Midbrain (tissue), 1 donor: ENCODE measurements around the gene PROSER2.

Experiments used
- DNase-seq: peaks from one replicate; lab custom pipeline; 2025; lab: John Stamatoyannopoulos, UW

PROSER2 gene

DNA sequence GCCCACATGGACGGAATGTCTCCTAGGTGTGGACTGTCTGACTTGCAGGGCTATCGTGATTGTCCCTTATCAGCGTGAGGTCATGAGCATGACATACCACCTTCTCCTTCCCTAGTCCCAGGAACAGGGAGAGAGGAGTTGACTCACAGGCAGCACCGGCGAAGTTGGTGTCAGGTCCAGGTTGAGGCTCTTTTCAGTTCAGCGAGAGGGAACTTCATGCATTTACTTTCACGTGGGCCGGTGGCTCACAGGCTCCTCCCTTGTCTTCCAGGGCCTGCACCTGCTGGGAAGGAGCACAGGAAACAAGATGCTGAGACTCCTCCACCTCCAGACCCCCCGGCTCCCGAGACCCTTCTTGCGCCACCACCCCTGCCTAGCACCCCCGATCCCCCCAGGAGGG, 46.1 kb downstream of the PROSER2 start:
- no peak for DNase-seq

DNA sequence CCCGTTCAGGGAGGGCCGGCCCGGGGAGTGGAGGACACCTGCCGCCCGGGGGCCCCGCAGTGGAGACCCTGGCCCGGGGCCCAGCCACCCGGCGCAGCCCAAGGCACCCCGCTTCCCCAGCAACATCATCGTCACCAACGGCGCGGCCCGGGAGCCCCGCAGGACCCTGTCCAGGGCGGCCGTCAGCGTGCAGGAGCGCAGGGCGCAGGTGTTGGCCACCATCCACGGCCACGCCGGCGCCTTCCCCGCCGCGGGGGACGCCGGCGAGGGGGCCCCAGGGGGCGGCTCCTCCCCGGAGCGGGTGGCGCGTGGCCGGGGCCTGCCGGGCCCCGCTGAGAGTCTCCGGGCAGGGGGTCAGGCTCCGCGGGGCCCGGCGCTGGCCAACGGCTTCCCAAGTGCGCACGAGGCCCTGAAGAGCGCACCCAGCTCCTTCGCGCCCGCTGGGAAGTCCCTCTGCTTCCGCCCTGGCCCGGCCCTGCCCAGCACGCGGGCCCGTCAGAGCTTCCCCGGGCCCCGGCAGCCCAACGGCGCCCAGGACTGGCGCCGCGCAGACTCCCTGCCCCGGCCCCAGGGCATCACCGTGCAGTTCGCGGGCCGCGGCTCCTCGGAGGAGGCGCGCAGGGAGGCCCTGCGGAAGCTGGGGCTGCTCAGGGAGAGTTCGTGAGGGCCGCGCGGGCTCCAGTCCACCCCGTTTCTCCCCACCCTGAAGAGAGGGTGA, 46.7 kb downstream of the PROSER2 start:
- no peak for DNase-seq

DNA sequence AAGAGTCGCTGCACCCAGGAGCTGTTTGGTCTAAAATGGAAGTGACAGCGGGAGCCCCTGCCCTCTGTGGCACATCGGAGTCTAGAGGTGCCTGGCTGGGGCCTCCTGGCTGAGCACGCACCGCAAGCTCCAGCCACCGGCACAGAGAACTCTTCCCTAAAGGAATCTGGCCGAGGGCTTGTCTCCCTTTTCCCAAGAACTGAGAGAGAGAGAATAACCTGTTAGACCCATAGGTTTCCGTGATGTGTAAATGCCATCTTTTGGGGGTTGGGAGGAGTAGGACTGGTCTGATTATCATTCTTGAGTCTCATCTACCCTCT, 47.3 kb downstream of the PROSER2 start:
- DNase-seq = no peak

DNA sequence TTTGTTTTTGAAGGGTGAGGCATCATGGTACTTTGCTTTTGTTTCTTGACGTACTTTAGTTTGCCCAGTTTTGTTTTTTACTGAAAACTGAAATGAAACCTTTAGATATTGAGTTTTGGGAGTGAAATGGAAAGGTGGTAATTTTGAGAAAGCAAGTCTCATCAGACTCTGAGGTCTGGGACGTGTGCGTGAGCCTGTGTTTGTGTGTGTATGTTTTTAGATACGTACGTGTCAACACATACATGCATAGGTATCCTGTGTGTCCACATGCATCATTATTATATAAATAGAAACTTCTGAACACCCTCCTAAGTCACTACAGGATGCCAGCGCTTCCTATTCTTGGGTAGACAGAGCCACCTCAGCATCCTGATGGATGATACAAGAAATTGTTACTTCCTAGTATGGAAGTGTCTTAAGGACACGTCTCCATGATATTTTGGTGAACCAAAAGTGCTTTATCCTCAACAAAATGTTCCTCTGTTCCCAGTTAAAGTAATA, 47.8 kb downstream of the PROSER2 start:
- DNase-seq = no peak

DNA sequence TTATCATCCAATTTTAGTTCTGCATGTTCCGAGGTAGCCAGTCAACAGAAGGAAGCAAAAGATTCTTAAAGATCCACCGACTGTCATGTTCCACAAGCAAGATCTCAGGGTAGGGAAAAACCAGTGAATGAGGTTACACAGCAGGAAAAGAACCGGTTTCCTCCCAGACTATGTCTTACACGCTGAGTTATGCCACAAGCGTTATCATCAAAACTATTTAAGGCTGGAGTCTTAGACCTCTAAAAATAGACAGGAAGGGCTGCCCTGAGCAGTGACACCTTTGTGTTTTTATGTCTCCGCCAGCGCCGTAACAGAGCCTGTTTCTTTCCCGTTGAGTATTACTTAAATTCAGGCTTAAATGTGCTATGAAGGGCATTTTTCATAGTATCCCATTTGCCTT, 48.3 kb downstream of the PROSER2 start:
- DNase-seq = no peak

GRCh38 chr10:11874568-11875493, 51.7 kb downstream of the PROSER2 start:
- DNase-seq = no peak

GRCh38 chr10:11875494-11876281, 52.5 kb downstream of the PROSER2 start:
- no peak for DNase-seq

GRCh38 chr10:11876324-11876723, 53.2 kb downstream of the PROSER2 start:
- no peak for DNase-seq

- no peak for DNase-seq
Measured at GRCh38 chr10:11876805-11877590, 53.8 kb downstream of the PROSER2 start.

DNA sequence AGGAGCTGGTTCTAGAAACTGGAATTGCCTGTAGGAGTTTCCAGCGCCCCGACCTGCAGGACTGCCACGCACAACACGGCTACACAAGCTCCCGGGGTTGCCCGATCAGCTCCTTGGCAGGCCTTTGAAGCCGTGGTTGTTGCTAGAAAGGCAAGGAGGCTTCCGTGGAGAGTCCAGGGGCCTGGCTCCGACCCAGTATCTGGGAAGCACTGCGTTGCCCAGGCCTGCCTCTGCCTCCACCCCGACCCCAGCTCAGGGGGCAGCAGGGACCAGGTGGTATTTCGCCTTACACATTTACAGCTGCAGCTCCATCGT, 54.4 kb downstream of the PROSER2 start:
- no peak for DNase-seq

DNA sequence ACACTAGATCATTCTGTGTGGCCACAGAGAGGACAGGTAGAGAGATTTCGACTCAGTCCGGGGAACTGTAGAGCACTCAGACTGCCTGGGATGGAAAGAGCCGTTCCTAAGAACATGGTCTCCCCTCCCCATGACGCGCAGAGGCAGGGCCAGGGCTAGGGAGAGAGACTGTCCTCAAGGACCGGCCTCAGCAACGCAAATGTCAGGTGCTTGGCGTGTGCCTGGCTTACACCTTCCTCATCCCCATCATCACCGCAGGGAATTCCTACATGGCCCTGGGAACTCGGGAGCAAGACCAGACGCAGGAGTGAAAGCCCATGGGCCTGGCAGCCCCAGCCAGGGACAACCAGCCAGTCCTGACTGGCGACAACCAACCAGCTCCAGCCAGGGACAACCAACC, 55.6 kb downstream of the PROSER2 start:
- no peak for DNase-seq

DNA sequence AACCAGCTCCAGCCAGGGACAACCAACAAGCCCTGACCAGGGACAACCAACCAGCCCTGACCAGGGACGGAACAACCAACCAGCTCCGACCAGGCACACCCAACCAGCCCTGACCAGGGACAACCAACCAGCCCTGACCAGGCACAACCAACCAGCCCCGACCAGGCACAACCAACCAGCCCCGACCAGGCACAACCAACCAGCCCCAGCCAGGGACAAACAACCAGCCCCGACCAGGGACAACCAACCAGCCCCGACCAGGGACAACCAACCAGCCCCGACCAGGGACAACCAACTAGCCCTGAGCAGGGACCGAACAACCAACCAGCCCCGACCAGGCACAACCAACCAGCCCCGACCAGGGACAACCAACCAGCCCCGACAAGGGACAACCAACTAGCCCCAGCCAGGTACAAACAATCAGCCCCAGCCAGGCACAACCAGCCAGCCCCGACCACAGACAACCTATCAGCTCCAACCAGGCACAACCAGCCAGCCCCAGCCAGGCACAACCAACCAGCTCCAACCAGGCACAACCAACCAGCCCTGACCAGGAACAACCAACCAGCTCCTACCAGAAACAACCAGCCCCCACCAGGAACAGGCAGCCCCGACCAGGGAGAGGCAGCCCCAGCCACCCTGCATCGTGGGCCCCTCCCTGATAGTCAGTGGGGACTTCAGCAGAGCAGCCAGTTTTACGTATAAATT, 56.4 kb downstream of the PROSER2 start:
- no peak for DNase-seq

DNA sequence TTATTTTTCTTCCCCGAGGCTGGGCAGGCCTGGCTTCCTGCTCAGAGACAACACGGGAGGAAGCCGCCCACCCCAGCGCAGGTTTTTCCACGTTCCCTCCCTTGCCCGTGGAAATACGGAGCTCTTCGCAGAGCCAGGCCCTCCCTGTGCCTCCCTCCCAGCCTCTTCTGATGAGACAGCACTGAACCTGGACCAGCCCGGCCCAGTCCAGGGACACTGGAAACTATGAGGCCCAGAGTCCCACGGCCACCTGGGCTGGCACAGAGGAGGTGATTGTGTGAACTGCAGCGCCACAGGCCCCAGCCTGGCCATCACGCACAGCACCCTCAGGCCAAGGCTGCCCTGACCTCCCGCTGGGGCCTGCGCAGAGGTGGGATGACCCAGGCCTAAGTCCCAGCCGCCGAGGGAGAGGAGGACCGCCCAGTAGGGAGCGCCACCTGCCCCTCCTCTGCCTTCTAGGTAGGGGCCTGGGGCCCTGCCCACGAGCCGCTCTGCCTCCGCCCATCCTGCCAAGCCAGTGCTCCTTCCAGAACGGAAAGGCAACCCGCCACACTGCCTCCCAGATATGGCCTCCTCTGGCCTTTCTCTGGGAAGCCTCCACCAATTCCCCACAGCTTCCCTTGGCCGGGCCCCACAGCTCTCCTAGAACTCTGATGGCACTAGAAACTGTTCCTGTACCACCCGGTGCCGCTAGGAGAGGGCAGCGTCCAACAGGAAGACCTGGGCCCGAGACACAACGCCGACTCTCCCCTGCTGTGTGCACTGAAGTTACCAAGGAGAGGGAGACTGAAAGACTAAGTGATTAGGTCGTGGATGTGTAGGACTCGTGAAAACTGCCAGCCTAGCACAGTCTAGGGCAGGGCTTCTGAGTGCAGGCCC, 57.2 kb downstream of the PROSER2 start:
- no peak for DNase-seq

DNA sequence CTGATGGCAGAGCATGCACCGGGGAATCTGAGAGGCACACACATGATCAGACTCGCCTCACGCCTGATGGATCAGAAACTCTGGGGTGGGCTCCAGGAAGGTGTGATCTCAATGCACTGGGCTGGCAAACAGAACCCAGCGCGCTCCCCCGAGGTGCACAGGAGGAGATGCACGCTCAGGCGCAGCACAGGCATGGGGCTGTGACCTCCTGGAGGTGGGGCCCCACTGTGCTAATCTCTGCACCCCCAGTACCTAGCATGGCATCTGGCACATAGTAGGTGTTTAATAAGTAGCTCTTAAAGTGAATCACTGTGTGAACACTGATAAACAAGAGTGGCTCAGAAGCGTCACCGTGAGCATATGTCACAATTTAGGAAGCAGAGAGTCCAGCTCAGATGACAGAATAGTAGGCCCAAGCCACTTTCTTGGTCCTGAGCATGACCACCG, 57.9 kb downstream of the PROSER2 start:
- DNase-seq = no peak

- no peak for DNase-seq
Measured at GRCh38 chr10:11881477-11882417, 58.6 kb downstream of the PROSER2 start.

- no peak for DNase-seq
Measured at GRCh38 chr10:11882646-11883375, 59.7 kb downstream of the PROSER2 start.

DNA sequence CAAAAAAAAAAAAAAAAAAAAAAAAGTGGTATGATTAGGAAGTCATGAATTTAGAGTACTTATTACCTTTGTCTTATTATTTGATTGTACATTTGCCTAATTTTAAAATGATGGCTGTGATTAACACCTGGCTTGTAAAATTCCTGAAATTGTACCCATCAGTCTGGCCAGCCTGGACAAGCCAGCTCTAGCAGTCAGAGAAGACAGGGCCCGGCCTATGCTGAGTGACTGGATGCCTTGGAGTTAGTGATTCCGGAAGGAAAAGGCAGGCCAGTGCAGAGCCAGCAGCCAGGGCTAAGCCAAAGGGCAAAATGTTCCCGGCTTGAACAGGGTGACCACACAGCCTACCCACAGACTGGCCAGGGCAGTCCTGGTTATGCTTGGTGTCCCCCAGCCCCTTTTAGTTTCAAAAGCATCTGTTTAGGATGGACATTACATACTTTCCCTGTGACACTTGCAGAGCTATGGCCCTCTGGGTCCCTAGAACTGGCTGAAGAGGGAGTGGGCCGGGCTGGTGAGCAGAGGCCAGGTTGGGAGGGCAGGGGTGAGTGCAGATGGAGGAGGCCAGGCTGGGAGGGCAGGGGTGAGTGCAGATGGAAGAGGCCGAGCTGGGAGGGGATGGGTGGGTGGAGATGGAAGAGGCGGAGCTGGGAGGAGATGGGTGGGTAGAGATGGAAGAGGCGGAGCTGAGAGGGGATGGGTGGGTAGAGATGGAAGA, 61.7 kb downstream of the PROSER2 start:
- no peak for DNase-seq
